GM21717 (cell line): ENCODE results near the gene G3BP1.
"Not testable (repeated sequence)": the region's sequence is repeated elsewhere in the genome, so short reads cannot be mapped to it uniquely, and the experiment has no call there.

Source experiments
- ATAC-seq: cut with Tn5 transposase; IDR thresholded peaks from one replicate; pipeline ENCODE4 v1.9.1; 2021; ENCODE audit warnings: mild to moderate bottlenecking, moderate library complexity; ENCODE audit not compliant: unreplicated experiment

Gene G3BP1

GRCh38 chr5:151751593-151751992, 20.2 kb upstream of the G3BP1 start:
- ATAC-seq, result no peak

GRCh38 chr5:151755383-151755782, 16.4 kb upstream of the G3BP1 start:
- no peak for ATAC-seq

- peak; percentile 30 for ATAC-seq
These were observed 14.3 kb upstream of the G3BP1 start for GRCh38 chr5:151757233-151758140.

- peak; percentile 21 for ATAC-seq
These were observed 13.7 kb upstream of the G3BP1 start for GRCh38 chr5:151758141-151758429.

- ATAC-seq, result peak; percentile 93
These were observed 13.1 kb upstream of the G3BP1 start, which contains the start of gene ATOX1 for GRCh38 chr5:151758430-151759241. ATOX1 (minus strand) TSS chr5:151758631; CDS start chr5:151758551, 80 bp downstream.

- no peak for ATAC-seq
These were observed 7.0 kb upstream of the G3BP1 start for GRCh38 chr5:151764801-151765200.

GRCh38 chr5:151766975-151767374, 4.8 kb upstream of the G3BP1 start:
- no peak for ATAC-seq

GRCh38 chr5:151770383-151771258, 1.1 kb upstream of the G3BP1 start:
- ATAC-seq, result peak; percentile 31

GRCh38 chr5:151772029-151772845, 483 bp downstream of the G3BP1 start:
- no peak for ATAC-seq

- ATAC-seq, result no peak
These were observed 1.2 kb downstream of the G3BP1 start for GRCh38 chr5:151772846-151773561.

GRCh38 chr5:151773951-151774350, 2.2 kb downstream of the G3BP1 start:
- ATAC-seq, result no peak

- ATAC-seq, result no peak
These were observed 3.4 kb downstream of the G3BP1 start for GRCh38 chr5:151775025-151775606.

- ATAC-seq, result no peak
These were observed 7.9 kb downstream of the G3BP1 start for GRCh38 chr5:151779531-151780125.

GRCh38 chr5:151780348-151780747, 8.6 kb downstream of the G3BP1 start:
- ATAC-seq, result no peak

- ATAC-seq, result no peak
These were observed 9.4 kb downstream of the G3BP1 start for GRCh38 chr5:151781201-151781600.

- not testable (repeated sequence) for ATAC-seq
These were observed 11.9 kb downstream of the G3BP1 start for GRCh38 chr5:151783664-151784063.

- ATAC-seq, result no peak
These were observed 12.4 kb downstream of the G3BP1 start for GRCh38 chr5:151784141-151784540.

- ATAC-seq, result no peak
These were observed 14.7 kb downstream of the G3BP1 start for GRCh38 chr5:151786468-151786867.

GRCh38 chr5:151787817-151788216, 16.1 kb downstream of the G3BP1 start:
- ATAC-seq, result no peak
